NCI-H510A treated with DMSO at 0.1 percent for 48 hours (cell line): ENCODE results near the gene CACNA1S.

Experiments
- DNase-seq: peaks from one replicate; lab custom pipeline; 2025; lab: John Stamatoyannopoulos, UW

Gene CACNA1S

DNA sequence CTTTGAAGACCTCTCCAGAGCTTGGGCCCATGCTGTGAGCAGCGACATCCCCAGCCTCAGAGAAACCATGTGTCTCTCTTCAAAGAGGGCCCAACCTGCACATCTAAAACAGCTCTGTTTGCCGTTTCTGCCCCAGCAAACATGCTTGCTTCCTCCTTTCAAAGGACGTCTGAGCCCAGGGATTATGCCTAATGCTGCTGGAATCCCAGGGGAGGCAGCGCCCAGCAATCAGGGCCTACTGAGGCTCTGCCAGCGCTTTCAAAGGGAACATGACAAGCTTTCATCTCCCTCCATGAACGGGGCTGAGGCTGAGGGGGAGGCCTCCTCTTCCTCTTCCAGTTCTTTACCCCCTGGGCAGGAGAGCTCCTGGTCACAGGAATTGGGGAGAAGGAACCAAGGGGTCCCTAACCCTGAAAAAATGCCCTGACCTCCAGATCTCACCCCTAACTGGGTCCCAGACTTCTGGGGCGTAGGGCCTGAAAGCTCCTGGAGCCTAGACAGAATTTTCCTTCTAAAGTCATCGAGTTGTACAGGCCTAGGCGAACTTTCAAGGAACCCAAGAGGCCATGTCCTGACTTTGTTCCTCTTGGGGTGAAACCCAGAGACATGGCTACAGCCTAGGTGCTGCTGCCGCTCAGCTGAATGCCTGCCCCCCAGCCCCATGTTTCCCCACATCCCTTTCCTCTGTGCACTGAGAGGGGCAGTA lies 28.2 kb upstream of the CACNA1S start:
- no peak for DNase-seq

DNA sequence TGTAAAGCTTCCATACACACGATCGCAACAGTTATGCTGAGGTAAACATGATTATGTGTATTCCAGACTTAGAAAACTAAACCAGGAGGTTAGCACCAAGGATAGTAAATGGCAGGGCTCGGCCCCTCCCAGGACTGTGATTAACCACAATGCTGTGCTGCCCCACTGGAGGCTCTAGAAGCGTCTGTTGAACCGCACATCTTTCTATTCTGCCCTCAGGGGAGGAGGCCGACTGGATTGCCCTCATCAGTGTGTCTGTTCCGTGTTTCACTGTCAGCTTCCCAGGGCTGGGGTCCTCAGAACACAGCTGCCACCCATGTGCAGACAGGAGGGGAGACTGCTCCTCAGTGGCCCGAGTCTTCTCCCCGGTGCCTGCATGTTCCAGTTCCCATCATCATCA lies 27.5 kb upstream of the CACNA1S start:
- no peak for DNase-seq

DNA sequence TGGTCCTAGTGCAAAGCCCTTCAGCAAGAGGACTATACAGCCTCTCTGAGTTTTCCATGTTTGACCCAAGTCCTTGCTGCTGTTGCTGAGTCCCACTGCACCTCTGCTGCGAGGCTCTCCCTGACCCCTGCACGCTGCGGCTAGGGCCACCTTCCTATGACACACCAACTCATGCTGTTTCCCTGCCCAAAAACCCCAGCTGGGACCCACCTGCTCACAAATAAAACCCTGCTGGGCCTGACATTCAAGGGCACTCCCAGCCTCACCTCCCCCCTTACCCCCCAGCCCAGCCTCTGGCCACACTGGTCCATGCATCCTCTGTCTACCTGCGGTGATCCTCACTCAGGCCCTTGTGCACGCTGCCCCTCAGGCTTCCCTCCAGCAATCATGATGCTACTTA lies 27.1 kb upstream of the CACNA1S start:
- no peak for DNase-seq

DNA sequence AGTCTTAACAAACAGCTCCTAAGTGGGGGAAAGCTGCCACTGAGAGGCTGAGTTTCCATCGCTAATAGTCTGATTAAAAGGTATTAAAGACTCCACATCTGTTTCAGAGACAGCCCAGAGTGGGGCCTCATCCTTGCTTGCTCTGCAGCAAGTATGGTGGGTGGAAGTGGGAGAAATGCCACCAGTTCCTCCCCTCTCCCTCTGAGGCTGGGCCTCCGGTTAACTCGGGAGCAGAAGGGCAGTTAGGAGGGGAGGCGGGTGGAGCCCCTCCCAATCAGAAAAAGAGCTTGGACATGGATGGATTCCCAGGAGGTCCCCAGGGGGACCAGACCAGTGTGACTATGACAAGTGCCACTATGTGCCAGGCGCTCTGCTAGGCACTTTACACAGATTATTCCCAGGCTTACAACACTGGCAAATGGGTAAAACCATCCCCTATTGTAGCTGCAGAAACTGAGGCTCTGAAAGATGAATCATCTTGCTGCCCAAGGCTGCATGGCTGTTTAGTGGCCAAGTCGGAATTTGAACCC lies 26.1 kb upstream of the CACNA1S start:
- no peak for DNase-seq

GRCh38 chr1:201137579-201138310 lies 25.5 kb upstream of the CACNA1S start:
- no peak for DNase-seq

DNA sequence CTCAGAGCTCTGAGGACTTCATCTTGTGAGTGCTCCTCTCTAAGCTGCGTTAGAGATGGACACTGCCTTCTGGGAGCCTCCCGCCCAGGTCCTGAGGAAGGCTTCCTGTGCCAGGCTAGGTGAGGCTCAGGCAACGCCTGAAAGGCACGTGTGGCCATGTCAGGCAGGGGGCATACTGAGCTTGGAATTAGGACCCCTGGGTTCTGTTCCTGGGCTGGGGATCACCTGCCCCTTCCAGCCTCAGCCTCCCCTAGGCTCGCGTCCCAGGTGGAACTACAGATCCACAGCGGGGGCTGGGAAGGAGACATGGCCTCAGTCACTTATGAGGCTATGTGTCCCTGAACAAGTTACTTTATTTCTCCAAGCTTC lies 24.8 kb upstream of the CACNA1S start:
- DNase-seq = no peak

- DNase-seq = no peak
Measured at GRCh38 chr1:201136355-201137023, 24.3 kb upstream of the CACNA1S start.

DNA sequence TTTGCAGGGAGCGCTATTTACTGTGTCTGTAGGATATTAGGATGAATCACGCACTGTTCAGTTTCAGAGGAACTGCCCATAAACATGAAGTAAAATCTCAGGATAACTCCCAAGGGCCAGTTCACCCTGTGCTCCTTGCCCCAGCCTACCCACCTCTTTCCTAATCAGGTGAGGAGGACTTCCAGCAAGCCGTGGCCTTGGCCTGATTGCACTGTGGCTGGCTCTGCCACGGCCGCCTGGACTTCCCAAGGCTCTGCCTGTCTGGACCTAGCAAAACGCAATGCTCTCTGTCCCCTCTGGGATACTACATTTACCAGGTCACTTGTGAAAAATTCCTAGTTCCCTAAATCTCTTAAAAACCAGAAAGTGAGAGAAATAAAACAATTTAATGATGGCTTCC lies 22.2 kb upstream of the CACNA1S start:
- DNase-seq = no peak

DNA sequence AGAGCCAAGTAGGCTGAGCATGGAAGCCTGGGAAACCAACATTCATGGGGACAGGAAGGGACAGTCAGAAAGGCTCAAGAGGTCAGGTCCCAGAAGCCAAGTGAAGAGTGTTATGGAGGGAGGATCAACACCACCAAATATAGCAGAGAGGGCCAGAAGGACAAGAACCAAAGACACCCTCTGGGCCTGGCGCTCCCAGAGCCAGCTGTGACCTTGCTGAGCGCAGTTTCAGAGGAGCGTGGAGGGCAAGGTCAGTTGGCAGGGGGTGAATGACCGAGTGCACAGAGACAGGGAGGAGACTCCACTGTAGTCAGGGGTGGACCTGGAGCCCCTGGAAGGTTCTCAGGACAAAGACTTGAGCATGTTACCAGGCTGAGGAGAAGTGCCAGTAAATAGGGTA lies 19.2 kb upstream of the CACNA1S start:
- no peak for DNase-seq

DNA sequence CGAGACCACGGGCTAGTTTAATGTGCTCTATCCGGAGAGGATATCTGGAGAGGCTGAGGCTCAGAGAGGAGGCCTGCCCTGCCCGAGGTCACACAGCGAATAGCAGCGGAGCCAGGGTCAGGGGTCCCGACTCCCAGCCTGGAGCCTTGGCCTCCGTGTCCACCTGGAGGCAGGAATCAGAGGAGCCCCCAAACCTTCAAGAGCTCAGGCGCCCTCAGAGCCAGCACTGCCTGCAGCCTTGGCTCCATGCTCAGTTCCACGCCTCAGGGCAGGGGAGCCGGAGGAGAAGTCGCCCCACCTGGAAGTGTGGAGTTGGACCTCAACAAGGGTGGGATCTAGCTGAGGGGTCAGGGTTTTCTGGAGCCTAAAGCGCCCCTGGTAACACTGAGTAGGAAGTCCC lies 16.7 kb upstream of the CACNA1S start:
- no peak for DNase-seq

DNA sequence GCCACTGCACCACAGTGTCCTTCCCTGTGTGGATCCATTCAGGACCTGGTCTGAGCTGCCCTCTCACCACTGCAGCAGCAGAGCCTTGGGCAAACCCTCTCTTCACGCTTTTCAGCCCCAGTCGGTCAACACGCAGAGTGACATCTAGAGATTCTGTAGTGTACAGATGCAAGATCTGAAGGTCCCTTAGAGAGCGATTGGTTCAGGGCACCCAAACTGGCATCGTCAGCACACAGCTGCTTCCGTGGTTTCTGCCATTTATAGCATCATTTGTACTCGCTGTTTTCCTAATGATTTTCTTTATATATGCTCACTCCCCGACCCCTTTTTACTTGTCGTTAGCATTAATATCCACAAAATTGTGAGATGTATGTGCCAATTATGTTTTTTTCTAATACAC lies 16.2 kb upstream of the CACNA1S start:
- DNase-seq = no peak

GRCh38 chr1:201127755-201128455 lies 15.7 kb upstream of the CACNA1S start:
- DNase-seq = no peak

- peak; percentile 60 for DNase-seq
Measured at GRCh38 chr1:201126832-201127754, 14.9 kb upstream of the CACNA1S start, which contains the start of gene ASCL5. TSS of gene ASCL5 (minus strand) at chr1:201127184. CDS start at chr1:201115372, 11,812 bp downstream.

- peak; percentile 51 for DNase-seq
Measured at GRCh38 chr1:201126463-201126831, 14.2 kb upstream of the CACNA1S start.

GRCh38 chr1:201125800-201126199 lies 13.6 kb upstream of the CACNA1S start:
- no peak for DNase-seq

DNA sequence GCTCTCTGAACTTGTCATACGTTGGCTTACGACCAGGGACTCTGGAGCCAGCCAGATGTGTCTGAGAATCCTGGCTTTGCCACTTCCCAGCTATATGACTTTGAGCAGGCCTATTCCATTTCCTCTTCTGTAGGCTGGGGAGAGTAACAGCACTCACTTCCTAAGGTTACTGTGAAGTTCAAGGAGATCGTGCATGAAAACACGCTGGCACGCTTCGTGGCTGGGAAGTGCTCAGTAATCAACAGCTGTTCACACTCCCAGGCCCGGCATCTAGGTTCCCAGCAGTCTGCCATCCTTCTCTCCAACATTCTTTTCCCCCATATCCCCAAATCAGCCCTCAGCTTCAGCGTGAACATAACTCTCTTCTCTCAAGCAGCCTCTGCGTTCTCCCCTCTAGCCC lies 12.8 kb upstream of the CACNA1S start:
- DNase-seq = no peak

- DNase-seq = no peak
Measured at GRCh38 chr1:201123866-201124265, 11.6 kb upstream of the CACNA1S start.

DNA sequence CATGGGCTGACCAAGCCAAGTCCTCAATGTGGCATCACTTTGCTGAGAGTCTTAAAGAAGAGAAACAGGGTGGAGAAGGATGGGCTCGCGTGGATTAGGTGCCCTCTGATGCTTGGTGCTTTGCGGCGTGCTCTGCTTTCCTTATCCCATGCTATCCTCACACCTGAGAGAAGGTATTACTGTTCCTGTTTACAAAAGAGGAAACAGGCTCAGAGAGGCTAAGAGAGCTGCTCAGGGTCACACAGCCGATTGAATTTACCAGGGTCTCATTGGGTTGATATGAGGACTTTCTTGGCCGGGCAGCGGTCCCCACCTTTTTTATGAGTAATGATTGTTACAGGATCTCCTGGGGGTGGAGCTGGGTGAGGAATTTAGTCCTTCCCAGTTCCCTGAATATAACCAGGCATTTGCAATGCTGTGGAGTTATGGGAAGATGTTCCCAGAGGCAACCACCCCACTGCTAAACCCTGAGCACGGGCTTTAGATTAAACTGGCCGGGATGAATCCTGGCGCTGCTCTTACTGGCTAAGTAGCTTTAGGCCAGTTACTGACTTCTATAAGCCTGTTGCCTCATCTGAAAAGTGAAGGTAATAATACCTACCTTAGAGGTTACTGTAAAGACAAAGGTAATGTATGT lies 10.2 kb upstream of the CACNA1S start:
- DNase-seq = no peak

DNA sequence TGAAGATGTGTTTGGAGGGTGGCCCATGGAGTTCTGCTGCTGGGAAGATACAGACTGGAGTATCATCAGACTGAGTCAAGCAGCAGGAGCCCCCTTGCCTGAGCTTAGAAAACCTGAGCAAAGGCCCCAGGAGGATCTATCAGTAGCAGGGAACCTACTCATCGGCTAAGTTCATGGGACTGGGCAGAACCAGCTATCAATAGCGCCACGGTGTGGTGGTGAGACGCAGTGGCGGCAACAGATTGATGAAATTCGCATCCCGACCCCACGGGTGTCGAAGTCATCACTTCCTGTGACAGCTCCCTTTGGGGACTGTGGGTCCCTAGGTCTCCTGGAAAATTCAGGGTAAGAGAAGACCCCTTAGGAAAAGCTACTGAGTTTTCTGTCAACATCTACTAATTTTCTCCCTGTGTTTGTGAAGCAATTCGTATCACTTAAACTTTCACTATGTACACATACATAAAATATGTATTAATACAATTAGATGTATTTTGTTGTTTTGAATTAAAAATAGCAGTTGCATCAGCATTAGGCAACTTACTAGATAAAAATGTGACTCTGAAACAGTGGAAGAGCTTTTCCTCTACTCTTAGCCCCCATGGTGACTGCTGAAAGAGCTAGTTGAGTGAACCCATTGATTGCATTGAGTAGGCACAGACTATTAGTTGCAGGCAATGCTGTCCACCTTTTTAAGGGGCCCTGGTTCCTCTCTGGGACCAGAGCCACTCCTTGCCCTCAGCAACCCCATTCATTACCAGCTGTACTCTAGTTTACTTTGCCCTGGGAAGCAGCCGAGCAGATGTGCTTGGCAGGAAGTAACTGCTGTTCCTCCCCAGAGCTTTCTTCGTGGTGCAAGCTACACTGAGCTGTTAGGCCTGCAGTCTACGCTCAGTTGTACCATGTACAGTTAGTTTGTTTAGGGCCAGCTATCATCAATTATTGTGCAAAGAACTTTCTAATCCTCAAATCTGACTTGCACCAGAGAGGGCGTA lies 7.3 kb upstream of the CACNA1S start:
- peak; percentile 38 for DNase-seq
